DMS 273 (cell line): ENCODE data around the gene SYCE1L.
A peak's percentile ranks its signal among the peaks of the same experiment; 100 is the strongest.
"Not testable (repeated sequence)": the region's sequence is repeated elsewhere in the genome, so short reads cannot be mapped to it uniquely, and the experiment has no call there.

Source experiments
- DNase-seq: peaks from one replicate; lab custom pipeline; 2025; ENCODE audit not compliant: unreplicated experiment; lab: John Stamatoyannopoulos, UW

Gene SYCE1L

DNA sequence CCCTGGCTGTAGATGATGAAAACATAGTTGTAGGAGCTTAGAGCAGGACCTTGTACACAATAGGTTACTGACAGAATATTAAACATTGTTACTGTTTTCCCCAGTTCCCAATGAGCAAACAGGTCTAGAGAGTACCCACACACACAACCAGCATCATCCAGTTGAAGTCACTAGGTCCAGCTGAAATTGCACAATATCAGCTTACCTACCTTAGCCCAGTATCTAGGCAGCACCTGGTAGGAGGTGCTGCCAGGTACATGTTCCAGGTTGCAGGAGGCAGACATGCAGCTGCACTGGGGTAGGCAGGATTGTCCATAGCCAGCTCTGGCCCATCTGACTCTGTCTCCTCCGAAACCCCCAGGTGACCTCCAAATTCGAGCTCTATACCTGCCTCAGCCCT lies 1.5 kb upstream of the SYCE1L start:
- DNase-seq = no peak

DNA sequence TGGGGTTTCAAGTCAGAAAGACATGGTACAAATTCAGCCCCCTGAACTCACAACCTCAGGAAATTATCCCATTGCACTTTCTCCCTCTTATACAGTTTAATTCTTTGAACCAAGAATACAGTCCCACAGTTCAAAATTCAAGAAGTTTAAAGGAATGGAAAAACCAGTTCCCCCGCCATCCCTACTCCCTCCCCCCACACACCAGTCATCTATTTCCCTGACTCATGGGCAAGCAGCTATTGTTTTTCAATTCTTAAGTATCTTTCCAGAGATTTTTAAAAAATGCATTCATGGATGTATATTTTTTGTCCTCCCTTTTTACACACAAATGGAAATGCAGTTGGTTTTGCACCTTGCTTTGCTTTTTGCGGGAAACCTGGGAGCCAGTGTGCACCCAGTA lies 7.3 kb downstream of the SYCE1L start:
- no peak for DNase-seq

DNA sequence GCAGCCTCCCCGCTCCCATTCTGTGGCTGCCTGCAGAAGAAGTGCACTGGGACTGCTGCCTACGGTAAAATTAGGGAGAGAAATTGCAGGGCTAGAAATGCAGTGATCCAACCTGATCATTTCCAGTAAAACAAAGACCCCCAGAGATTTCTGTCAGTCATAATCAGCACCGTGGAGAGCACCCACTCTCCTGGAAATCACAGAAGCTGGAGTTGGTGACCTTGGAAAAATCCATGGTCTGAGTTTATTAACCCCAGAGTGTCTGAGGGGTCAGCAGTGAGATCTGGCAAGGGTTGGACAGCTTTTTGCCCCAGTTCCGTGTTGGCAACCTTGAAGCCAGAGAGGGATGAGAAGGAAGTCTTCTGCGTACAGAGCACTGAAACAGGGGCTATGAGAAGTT lies 7.8 kb downstream of the SYCE1L start:
- no peak for DNase-seq

DNA sequence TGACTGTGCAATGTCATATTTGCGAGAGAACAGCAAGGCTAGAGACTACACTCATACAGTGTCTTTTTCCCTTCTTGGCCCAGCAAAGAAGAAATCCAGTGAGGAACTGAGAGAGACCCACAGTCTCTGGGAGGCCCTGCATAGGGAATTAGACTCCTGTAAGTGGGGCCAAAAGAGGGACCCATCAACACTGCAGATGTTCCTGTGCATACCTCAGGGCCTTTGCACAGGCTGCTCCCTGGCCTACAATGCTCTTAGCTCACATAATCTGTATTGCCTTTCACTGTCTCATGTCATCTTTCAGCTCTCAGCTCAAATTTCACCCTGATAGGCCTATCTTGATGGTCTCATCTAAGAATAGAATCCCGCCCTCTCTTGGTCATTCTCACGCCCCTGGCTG lies 9.2 kb downstream of the SYCE1L start:
- DNase-seq = no peak

GRCh38 chr16:77211880-77212740 lies 12.9 kb downstream of the SYCE1L start:
- DNase-seq = peak; percentile 97

DNA sequence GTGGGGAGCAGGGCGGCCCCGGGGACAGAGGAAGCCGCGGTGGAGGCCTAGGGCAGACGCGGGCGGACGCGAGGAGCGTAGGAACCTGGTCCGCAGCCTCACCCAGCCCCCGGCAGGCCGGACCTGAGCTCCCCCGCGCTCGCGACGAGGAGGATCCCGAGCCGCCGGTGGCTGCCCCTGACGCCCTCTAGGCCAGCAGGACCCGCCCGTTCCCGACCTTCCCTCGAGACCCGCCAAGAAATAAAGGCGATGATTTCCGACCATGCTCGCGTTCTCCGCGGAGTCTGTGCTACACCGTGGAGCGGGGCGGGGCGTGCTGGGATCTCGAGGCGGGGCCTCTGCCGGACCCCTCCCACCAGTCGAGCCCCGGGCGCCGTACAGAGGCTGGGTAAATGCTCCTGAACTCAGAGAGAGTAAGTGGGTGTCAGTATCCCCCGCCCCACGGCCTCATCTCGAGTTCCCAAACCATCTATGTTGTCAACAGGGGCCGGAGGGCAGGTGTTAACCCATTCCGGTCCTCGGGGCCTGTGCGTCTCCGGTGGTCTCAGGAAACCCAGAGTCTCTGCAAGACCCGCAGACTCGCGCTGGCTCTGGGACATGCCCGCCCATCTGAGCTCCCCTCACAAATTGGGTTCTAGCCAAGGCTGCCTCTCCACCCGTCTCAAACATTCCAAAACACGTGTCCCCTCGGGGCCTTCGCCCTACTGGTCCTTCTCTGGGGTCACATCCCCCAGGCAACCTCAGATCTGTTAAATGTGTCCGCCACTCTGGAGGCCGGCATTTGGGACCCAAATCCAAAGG lies 13.7 kb downstream of the SYCE1L start:
- DNase-seq = peak; percentile 81

- DNase-seq = peak; percentile 36
These were observed 14.4 kb downstream of the SYCE1L start for GRCh38 chr16:77213542-77214106.

GRCh38 chr16:77214411-77215138 lies 15.4 kb downstream of the SYCE1L start:
- DNase-seq = no peak

GRCh38 chr16:77219437-77219836 lies 20.2 kb downstream of the SYCE1L start:
- no peak for DNase-seq

DNA sequence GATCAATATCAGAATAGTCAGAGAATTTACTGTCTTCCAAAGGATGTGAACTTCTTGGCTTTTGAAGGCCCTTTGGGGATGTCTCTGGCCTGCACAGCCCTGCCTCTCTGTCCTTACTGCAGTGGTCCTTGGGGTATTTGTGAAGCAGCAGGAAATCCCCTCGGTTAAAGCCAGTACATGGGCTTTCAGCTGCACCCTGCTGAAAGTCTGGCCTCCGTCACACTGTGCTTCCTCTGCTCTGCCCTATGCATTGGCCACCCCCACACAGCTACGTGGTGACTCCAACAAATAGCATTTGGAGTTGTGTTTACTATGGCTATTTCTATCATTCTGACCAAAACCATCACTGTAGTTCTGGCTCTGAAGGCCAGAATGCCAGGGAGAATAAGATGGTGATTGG lies 21.2 kb downstream of the SYCE1L start:
- DNase-seq = no peak

DNA sequence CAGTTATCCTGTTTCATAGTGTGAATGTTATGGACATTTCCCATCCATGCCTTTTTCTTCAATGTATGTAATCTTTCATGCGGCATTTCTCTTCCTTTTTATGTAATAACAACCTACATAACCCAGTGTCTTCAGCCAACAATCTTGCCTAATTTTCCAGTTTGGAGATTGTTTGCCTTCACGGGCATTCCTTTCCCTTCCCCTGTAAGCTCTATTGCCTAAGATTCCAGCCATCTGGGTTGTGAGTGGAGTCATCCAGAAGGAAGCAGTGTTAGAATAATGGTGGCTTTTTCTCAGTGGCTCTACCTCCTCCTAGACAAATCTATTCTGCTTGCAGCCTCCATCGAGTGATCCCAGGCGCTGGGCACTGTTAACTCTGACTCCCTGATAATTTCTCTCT lies 22.3 kb downstream of the SYCE1L start:
- DNase-seq = no peak

- DNase-seq = peak; percentile 61
These were observed 24.0 kb downstream of the SYCE1L start for GRCh38 chr16:77223184-77223583.

DNA sequence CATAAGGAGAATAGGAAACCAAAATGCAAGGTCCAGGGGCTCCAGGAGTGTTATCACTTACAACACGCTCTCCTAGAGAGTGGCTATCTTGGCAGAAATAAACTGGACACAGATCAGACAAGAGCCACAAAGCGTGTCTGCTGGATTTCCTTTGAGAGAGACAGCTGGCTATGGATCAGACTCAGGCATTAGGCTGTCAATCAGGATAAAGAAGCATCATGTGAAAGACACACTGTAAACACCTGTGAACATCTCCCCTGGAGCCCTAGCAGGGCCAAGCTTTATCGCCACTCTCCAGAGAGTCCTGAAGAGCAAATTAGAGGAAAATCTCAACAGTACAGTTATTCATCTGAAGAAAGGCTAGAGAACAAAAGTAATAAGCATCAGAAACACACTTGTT lies 26.0 kb downstream of the SYCE1L start:
- DNase-seq = no peak

DNA sequence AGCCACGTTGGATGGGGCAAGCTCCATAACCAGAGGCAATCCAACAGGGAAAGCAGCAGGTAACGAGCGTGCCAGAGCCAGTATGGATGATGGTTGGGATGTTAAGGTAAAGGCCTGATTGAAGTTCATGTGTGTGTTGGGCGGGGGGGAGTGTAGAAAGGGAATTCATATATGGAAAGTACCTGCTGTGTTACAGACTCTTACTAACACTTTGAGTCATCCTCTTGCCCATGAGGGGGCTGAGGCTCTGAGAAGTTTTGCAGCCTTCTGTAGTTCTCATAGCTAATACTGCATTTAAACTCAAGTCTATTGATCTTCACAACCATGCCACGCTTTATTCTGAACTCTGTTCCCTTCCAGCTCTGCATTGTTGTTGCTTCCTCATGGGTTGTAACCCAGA lies 28.5 kb downstream of the SYCE1L start:
- DNase-seq = no peak

DNA sequence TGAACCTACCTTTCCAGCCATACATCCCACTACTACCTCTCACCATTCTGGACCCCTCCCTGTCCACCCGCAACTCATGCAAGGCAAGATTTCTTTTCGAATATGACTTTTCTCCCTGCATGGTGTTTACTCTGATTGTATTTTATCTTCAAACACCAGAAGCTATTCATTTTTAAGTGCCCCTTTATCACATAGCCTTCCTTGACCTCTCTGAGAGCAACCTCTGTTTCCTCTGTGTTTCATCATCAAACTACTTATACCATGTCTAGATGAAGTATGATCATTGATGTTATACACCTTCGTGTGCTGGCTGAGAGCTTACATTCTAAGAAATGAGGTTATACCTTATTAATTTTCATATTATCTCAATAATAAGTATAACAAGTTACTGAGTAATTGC lies 31.8 kb downstream of the SYCE1L start:
- no peak for DNase-seq

DNA sequence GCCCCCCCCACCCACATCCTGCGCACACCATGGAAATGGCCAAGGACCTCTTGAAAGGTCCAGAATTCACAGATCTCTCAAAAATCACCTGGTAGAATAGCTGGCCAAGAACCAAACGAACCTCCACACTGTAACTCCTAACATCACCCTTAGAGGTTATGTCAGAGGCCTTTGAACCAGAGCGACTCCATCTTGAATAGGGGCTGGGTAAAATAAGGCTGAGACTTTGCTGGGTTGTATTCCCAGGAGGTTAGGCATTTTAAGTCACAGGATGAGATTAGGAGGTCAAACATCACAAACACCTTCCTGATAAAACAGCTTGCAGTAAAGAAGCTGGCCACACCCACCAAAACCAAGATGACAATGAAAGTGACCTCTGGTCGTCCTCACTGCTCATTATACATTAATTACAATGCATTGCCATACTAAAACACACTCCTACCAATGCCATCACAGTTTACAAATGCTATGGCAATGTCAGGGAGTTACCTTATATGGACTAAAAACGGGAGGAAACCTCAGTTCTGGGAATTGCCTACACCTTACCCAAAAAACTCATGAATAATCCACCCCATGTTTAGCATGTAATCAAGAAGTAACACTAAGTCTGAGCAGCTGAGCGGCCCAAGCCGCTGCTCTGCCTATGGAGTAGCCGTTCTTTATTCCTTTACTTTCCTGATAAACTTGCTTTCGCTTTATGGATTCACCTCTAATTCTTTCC lies 34.8 kb downstream of the SYCE1L start:
- DNase-seq = no peak

GRCh38 chr16:77234611-77235010 lies 35.4 kb downstream of the SYCE1L start:
- no peak for DNase-seq

DNA sequence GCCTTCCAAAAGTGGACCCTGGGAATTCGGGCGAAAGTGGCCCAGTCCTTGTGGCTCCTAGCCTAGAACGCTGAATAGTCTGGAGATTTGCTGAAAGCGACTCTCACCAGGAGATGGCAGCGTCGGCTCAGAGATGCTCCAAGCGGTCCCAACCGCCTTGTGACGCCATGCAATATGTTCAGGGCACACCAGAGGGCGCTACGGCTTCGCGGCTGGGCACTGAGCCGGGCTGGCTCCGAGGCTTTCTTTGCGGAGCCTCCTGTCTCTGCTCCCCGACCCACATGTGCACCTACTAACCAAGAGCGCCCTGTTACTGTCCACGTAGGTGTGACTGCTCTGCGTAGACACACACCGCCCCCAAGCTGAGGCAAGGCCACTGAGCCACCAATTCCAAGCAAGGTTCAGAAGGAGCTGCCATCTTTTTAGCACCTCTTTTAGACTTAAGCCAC lies 36.9 kb downstream of the SYCE1L start:
- peak; percentile 94 for DNase-seq

GRCh38 chr16:77238593-77238992 lies 39.4 kb downstream of the SYCE1L start:
- no peak for DNase-seq

GRCh38 chr16:77242471-77242870 lies 43.3 kb downstream of the SYCE1L start:
- DNase-seq = not testable (repeated sequence)

GRCh38 chr16:77246150-77246549 lies 46.9 kb downstream of the SYCE1L start:
- no peak for DNase-seq
